Right cardiac atrium (tissue), 5 donors: ENCODE data around the gene CYTIP. TPM values are rescaled to one million over a fixed set of nuclear protein-coding genes. Genes with fewer than 3 reads are reported as not detected.

ENCODE experiments used
- ATAC-seq, 2 donors: fragments of 200-7000 bp; cut with Tn5 transposase; one replicate each; pipeline versions ENCODE4 v1.8.0 to v1.9.1; 2020; ENCODE audit warnings: moderate library complexity in 2 of 2, mild to moderate bottlenecking in 1 of 2
- DNase-seq, 3 donors: peaks; one replicate each; pipeline ENCODE4 v3.0.0-alpha.2; 2020
- H3K27ac ChIP-seq: one replicate; pipeline ENCODE4 v1.5.1; 2013; ENCODE audit warnings: mild to moderate bottlenecking, low read length, control low read depth, moderate library complexity
- H3K27me3 ChIP-seq: one replicate; pipeline ENCODE4 v1.6.1; 2013; ENCODE audit not compliant: control insufficient read depth, insufficient read depth
- H3K4me1 ChIP-seq: one replicate; pipeline ENCODE4 v1.6.1; 2013; ENCODE audit warnings: low read length; ENCODE audit not compliant: control insufficient read depth, insufficient read depth
- H3K4me3 ChIP-seq: one replicate; pipeline ENCODE4 v1.5.1; 2013; ENCODE audit warnings: low read length, control low read depth
- H3K9me3 ChIP-seq: one replicate; pipeline ENCODE4 v1.6.1; 2013; ENCODE audit warnings: low read length; ENCODE audit not compliant: control insufficient read depth
- whole genome bisulfite sequencing: extraction: QIAGEN DNeasy Blood & Tissue Kit; methylation state at CpG from one replicate; pipeline ENCODE4 v1.1.7; 2013; 5-methylcytosine and 5-hydroxymethylcytosine counted together
- intact Hi-C, 4 donors: fragments of 100-400 bp; cut with DNase I; formaldehyde crosslinking; loops; one replicate each; pipeline versions ENCODE4 v1.11.0 to v1.14.0; 2022 to 2023
- polyA plus RNA-seq: library from polyadenylated mRNA; stranded (reverse); fragments of 200-250 nt; gene quantifications from one replicate; pipeline ENCODE4 v1.2.3, GENCODE V29; 2013
- total RNA-seq, 4 donors: library from RNA; stranded (reverse); fragmentation: NEBNext Ultra II Directional; extraction: Animal tissue kit (Norgen Biotek cat#: 25700); gene quantifications; one replicate each; pipeline ENCODE4 v1.2.1, GENCODE V29; 2021
- donor health status: healthy with polysubstance abuse.
- donor health status: DM: no; HTN: yes; CAD: no.
- donor health status: DM: no; HTN: no; CAD: no.
- donor health status: DM: no; HTN: yes; CAD: no; lungs with severe emphysema.
- donor health status: DM: yes; HTN: yes; CAD: no.

The CYTIP gene
- total and polyA plus RNA-seq, 5 donors = 1.3 to 4.2 (median 2.6) TPM

DNA sequence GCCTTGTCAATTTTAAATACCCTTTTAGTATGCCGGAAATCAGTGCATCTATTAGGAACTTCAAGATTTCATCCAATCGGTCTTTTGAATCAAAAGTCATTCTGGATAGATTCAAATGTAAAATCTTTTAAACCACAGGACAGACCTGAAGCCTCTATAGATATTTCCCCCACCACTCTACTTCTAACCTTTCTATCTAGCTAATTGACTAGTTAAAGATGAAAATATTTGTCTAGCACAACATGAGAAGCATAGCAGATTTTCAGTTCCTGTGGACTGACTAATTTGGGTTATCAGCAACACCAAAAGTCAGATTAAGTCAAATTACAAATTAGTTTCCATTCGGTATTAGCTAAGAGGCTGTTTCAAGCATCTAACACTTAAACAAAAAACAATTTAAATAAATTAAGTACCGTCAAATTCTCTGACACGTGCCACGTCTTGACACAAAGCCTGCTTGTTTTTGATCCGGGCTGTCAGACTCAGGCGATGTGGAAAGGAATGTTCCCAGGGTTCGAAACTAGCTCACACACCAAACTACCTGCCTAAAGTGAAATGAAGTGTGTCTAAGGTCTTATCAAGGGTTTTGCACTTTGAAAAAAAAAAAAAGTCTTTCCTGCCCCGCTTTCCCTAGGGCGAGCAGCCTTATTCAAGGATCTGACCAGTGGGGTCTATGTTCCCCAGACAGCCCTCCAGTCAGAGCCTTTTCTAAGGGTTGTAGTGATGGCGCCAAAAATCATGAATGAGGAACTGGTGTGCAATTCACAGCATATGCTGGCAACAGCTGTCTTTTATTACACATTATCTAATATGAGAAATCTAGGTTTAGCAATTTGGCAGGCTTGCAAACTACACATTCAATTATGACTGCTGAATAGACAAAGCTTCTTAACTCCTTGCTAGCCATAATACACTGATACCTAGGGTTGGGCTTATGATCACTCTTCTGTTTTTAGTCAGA, 4.7 kb downstream of the CYTIP start:
- Histone ChIP-seq H3K4me1 (peaks cover 2% of the 10 kb centered on the region), H3K9me3 (no peaks in the 10 kb centered on the region), H3K27me3 (no peaks in the 10 kb centered on the region), H3K4me3 (no peak overlapping the region), H3K27ac (no peak overlapping the region)
- no peak for DNase-seq
- WGBS = 40% methylated on average over 12 of the region's 12 CpGs
- intact Hi-C loops = no loop called here
- ATAC-seq = peak; percentile 58 to 64

DNA sequence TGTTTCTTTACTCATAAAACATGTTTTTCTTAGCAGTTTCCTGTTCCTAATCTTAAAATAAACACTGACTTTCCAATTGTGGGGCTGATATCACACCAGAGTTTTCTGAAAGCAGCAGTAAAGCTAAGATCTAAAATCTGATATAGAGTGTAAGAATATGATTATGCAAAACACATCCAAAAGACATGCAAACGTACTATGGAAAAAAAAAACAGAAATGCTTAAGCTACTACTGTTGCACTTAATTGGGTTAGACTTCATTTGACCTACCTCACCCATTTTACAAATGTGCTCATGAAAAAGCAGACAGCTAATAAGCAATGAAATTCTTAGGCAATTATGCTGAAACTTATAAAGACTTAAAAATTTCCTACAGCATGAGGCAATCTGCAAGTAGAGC, 10.5 kb downstream of the CYTIP start:
- DNase-seq = no peak
- H3K4me1 ChIP-seq = peaks cover 1% of the 10 kb centered on the region
- H3K9me3 ChIP-seq = no peaks in the 10 kb centered on the region
- H3K27ac ChIP-seq = no peak overlapping the region
- no peak overlapping the region for H3K4me3 ChIP-seq
- no peaks in the 10 kb centered on the region for H3K27me3 ChIP-seq
- 27% methylated on average over 1 of the region's 1 CpG for WGBS
- intact Hi-C loops = no loop called here
- peak; percentile 18 to 47 for ATAC-seq

DNA sequence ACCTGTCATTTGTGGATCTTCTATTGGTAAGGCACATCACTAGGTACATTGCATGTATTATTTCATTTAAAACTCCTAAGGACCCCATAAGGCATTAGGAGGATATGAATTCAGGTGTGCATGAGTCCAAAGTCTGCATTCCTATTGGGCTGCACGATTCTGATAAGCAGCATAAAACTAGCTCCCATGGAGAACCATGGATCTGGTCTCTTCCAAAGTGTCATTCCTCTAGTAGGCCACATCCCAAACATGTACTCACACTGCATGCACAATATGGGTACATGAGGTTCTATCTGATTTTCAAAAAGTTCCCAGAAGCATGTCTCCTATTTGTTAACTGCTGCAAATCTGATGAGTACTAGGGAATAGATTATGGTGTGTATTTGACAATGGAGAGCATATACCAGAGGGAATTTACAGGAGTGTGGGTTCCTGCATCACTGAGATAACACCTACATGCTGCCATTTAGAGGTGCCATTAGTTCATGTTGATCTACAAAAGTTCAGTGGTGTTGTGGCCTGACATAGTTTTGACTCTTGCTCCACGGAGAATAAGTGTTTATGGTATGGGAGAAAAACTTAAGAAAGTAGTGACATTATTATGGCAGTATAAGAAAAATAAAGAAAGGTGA, 11.3 kb downstream of the CYTIP start:
- no peak for ATAC-seq
- WGBS = 70% methylated on average over 2 of the region's 2 CpGs
- H3K27ac ChIP-seq = no peak overlapping the region

DNA sequence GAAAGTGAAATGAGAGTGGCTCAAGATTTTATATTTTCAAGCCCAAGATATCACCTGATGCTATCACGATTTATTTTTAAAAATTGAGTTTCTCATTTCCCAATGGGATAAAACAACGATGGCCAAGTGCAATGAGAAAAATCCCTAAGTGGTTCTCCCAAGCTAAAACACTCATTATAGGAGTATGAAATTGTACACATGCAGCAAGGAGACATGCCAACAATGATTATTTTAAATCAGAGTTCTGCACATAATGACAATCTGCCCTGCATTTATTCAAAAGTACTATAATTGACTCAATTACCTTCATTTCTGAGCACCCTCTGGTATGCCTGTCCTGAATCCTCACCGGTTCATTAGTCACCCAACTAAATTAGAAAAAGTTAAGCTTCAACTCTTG, 12.7 kb downstream of the CYTIP start:
- Histone ChIP-seq H3K27me3 (no peaks in the 10 kb centered on the region), H3K4me1 (peaks cover 1% of the 10 kb centered on the region), H3K27ac (no peak overlapping the region), H3K4me3 (no peak overlapping the region), H3K9me3 (no peaks in the 10 kb centered on the region)
- 78% methylated on average over 3 of the region's 3 CpGs for WGBS
- DNase-seq (no peak), ATAC-seq (no peak)
- intact Hi-C loops = no loop called here

More for the DNA sequence above, 11.3 kb downstream of the CYTIP start:
- no peak overlapping the region for H3K4me3 ChIP-seq
- intact Hi-C loops = no loop called here
- no peaks in the 10 kb centered on the region for H3K9me3 ChIP-seq
- no peaks in the 10 kb centered on the region for H3K27me3 ChIP-seq
- DNase-seq = no peak
- peaks cover 1% of the 10 kb centered on the region for H3K4me1 ChIP-seq

DNA sequence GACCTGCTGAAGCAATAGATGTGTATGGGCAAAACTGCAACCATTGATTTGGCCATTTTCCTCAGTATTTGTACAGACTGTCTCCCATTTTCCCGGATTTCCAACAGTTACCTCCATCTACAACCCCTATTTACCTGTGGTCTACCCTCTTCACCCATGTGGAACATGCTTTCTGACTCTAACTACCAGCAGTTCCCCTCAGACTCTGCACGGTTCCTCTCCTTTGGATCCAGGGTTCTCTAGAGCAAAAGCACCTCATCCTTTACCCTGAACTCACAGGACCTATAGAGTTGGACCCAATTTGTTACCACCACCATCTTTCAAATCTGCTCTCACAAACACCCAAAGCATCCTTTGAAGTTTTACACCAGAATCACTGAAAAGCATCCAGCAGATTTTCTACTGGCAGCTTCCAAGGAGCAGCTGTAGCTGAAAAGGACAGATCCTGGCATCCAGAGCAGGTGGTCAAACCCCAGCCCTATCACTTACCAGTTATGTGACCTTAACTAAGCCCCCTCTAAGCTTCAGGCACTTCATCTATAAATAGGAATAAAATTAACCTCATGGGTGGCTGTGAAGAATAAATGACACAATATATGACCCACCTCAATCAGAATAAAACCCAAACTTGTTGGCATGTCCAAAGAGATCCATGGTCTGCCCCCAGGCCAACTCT, 15.3 kb downstream of the CYTIP start:
- no peaks in the 10 kb centered on the region for H3K27me3 ChIP-seq
- no peak for ATAC-seq
- 84% methylated on average over 2 of the region's 2 CpGs for WGBS

DNA sequence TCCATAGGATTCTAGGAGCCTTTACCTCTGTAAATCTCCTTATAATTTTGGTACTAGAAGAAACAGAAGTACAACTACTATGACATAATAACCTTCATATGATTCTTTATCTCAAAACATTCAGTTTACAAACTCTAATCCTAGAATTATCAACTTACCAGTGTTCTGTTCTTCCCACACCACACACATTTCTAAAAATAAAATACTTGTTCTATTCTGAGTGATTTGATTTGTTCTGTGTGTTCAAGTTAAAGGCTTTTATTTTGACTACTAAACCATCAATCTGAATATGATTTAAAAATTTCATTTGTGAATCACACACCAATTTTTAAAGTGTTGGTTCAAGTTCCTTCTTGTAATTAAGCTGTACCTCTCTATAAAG, 16.0 kb downstream of the CYTIP start:
- Histone ChIP-seq H3K9me3 (no peaks in the 10 kb centered on the region), H3K27me3 (no peaks in the 10 kb centered on the region), H3K4me1 (peaks cover 1% of the 10 kb centered on the region), H3K4me3 (no peak overlapping the region), H3K27ac (no peak overlapping the region)
- no peak for DNase-seq
- intact Hi-C loops = no loop called here
- ATAC-seq = no peak

More for the DNA sequence above, 15.3 kb downstream of the CYTIP start:
- Histone ChIP-seq H3K4me3 (no peak overlapping the region), H3K27ac (no peak overlapping the region), H3K9me3 (no peaks in the 10 kb centered on the region), H3K4me1 (peaks cover 1% of the 10 kb centered on the region)
- intact Hi-C loops = no loop called here
- no peak for DNase-seq

DNA sequence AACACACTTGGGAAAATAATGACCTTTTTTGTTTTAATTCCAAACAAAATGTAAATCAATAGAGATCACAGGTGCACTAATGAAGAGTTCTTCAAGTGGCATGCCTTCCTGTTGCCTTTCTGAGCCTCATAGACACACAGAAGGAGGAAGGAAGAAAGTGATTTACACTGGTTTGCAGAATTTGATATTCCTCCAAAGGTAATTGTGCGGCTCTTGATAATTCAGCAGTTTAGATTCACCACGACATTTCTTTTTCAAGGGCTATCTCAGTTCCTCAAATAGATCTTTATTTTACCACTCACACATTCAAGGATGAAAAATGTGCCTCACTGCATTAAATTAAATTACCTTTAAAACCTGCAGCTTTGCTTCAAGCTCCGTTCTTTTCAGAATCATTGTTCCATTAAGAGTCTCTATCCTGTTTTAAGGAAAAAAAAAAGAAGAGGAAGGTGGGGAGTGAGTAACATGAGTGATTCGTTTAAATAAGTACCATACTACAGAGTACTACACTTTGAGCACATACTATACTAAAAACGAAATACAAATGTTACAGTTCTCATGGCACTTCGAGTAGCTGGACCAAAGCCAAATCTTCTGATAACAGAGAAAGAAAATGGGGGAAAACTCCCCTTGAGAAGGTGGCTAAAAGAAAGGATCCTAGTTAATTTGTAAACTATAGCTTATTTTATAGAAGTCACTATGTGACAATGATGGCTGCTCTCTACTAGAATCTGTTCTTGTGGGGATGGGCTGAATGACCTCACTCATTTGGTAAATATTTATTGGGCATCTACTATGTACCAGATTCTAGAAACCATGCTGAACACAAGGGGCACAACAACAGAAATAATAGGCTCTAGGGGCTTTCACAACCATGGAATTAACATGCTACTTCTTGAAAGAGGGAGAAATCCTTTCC, 16.6 kb downstream of the CYTIP start:
- H3K27ac ChIP-seq = no peak overlapping the region
- H3K4me3 ChIP-seq = no peak overlapping the region
- intact Hi-C loops = no loop called here
- ATAC-seq (no peak), DNase-seq (no peak)
- 51% methylated on average over 6 of the region's 6 CpGs for WGBS
- peaks cover 1% of the 10 kb centered on the region for H3K4me1 ChIP-seq
- H3K27me3 ChIP-seq = no peaks in the 10 kb centered on the region
- no peaks in the 10 kb centered on the region for H3K9me3 ChIP-seq

DNA sequence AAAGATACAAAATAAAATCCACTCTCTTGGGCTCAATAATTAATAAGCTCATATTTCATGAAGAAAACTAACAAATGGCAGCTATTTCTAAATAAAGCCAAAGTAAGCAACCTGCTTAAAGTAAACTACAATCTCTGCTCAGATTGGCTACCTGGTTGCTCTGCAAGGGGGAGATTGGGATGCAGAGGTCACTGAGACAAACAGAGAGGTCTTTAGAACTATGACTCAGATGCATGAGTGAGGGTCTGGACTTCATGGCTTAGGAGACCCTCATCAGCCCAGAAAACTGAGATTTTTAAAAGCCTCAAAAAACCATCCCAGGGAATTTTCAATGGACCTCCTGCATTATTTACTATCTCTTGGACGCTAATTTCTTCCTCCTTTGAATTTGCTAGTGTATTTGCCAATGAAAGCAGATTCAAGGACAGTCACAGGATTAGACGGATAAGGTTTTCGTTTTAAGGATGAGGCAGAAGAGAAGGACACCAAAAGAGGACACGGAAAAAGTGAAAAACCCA, 17.4 kb downstream of the CYTIP start:
- intact Hi-C loops = no loop called here
- ATAC-seq (no peak), DNase-seq (no peak)
- Histone ChIP-seq H3K9me3 (no peaks in the 10 kb centered on the region), H3K4me3 (no peak overlapping the region), H3K27me3 (no peaks in the 10 kb centered on the region), H3K4me1 (peaks cover 3% of the 10 kb centered on the region), H3K27ac (no peak overlapping the region)
- WGBS = 85% methylated on average over 4 of the region's 4 CpGs

DNA sequence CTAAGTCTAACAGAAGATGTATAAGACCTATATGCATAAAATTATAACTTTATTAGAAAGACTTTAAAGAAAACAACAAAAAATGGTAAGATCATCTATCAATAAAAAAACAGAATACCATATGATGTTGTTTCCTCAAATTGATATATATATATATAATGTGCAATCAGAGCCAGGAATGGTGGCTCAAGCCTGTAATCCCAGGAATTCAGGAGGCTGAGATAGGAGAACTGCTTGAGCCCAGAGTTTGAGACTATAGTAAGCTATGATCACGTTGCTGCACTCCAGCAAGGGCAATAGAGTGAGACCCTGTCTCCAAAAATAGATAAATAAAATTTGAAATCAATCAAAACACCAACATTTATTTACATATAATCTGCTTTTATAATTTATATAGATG, 19.5 kb downstream of the CYTIP start:
- H3K9me3 ChIP-seq = no peaks in the 10 kb centered on the region
- H3K27me3 ChIP-seq = no peaks in the 10 kb centered on the region
- ATAC-seq (no peak), DNase-seq (no peak)
- H3K4me1 ChIP-seq = peaks cover 2% of the 10 kb centered on the region
- WGBS = 65% methylated on average over 1 of the region's 1 CpG
- no peak overlapping the region for H3K27ac ChIP-seq
- no peak overlapping the region for H3K4me3 ChIP-seq
- intact Hi-C loops = no loop called here

DNA sequence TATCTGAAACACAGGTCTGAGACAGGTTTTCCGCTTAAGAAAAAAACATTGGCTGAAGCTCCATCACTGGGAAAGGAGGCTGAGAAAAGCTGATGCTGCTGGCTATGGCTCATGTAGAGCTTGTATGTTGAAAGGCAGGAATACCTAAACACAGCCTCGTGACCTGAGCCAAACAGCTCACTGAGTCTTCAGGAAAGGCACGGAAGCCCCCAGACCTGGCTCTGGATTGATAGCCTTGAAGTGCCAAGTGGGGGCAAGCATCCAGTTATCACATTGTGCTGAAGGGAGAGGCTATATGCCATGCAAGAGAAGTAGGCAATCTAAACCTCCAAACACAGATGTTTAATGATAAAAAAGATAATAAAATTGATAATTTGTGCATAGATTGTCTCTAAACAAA, 21.9 kb downstream of the CYTIP start:
- no peaks in the 10 kb centered on the region for H3K9me3 ChIP-seq
- DNase-seq = no peak
- no peak overlapping the region for H3K4me3 ChIP-seq
- intact Hi-C loops = no loop called here
- H3K27ac ChIP-seq = no peak overlapping the region
- no peaks in the 10 kb centered on the region for H3K27me3 ChIP-seq
- 86% methylated on average over 3 of the region's 3 CpGs for WGBS
- peaks cover 2% of the 10 kb centered on the region for H3K4me1 ChIP-seq
- ATAC-seq = no peak
